Epithelial cell of esophagus (primary cell): ENCODE results near the gene DYNAP.

Experiments
- DNase-seq: peaks from one replicate; pipeline ENCODE4 v3.0.0; 2010; ENCODE audit warnings: low read depth
- H3K4me3 ChIP-seq: 2 replicates; pipeline ENCODE4 v1.5.1; 2011; ENCODE audit warnings: mild to moderate bottlenecking, low read length, control low read depth
- TF ChIP-seq, protein P1 (sequence below): IDR thresholded peaks from 2 replicates; pipeline ENCODE4 v1.5.1; 2011; ENCODE audit warnings: low read depth, mild to moderate bottlenecking, low read length, control low read depth, inconsistent platforms; ENCODE audit not compliant: insufficient read depth; ENCODE audit errors: missing control alignments

DYNAP gene

DNA sequence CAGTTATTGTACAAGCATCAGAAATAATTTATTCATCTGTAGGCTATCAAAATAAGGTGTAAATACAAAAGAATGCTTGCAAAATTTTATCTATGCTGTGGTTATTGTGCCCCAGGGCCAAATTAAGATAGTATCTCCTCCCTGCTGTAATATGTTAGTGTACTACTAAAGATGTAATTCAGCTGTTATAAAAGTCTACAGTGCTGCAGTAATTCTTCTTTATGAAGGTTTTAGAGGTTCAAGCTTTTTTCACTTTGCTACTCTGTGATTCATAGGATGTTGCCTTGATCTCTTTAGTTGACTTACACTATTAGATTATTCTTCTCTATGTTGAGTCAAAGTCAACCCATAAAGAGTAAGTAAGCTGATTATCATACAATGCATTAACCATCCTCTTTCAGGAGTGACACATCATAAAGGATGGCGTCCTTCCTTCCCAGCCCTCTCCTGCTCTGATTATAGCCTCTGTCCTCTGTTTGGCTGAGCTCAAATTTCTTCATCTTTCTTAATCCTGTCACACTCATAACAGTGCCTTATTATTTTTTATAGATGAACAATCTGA is 29.3 kb upstream of the DYNAP start:
- no peak for DNase-seq
- no peak overlapping the region for H3K4me3 ChIP-seq
- TF ChIP-seq, protein P1, sequence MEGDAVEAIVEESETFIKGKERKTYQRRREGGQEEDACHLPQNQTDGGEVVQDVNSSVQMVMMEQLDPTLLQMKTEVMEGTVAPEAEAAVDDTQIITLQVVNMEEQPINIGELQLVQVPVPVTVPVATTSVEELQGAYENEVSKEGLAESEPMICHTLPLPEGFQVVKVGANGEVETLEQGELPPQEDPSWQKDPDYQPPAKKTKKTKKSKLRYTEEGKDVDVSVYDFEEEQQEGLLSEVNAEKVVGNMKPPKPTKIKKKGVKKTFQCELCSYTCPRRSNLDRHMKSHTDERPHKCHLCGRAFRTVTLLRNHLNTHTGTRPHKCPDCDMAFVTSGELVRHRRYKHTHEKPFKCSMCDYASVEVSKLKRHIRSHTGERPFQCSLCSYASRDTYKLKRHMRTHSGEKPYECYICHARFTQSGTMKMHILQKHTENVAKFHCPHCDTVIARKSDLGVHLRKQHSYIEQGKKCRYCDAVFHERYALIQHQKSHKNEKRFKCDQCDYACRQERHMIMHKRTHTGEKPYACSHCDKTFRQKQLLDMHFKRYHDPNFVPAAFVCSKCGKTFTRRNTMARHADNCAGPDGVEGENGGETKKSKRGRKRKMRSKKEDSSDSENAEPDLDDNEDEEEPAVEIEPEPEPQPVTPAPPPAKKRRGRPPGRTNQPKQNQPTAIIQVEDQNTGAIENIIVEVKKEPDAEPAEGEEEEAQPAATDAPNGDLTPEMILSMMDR, result no peak

DNA sequence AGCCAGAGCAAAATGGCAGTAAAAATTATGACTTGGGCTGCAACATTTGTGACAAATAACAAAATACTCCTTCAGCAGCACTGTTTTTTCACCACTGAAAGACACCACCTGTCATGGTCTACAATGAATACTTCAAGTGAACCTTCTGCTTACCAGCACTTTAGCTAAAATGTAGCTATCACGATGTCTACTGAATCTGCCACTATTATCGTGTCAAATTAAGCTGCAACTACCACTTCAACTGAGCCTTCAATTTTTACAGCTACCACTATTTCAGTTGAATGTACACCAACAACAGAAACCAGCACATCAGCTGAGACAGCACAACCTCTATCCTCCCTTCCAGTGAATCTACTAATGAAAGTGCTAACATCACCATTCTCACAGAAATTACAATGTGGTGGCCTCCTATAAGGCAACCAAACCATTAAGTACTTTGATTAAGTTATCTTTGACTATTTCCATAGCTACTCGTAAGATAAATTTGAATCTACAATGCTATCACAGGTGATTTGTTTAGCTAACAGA is 10.8 kb upstream of the DYNAP start:
- no peak for DNase-seq
- TF ChIP-seq, protein P1, result no peak
- no peak overlapping the region for H3K4me3 ChIP-seq

DNA sequence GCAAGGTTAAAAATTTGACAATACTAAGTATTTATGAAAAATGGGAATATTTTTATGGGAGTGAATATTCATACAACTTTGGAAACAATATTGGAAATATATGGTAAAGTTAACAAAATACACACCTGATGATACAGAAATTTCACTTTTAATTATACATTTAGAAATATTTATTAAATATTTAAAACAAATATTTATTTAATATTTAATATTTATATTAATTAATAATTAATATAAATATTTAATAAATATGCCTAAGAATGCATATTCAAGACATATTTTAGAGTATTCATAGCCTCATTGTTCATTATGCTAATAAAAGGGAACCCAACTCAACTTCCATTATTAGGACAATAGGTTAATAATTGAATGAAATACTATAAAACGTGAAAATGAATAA is 7.0 kb upstream of the DYNAP start:
- no peak overlapping the region for H3K4me3 ChIP-seq
- no peak for DNase-seq
- TF ChIP-seq, protein P1, result no peak

DNA sequence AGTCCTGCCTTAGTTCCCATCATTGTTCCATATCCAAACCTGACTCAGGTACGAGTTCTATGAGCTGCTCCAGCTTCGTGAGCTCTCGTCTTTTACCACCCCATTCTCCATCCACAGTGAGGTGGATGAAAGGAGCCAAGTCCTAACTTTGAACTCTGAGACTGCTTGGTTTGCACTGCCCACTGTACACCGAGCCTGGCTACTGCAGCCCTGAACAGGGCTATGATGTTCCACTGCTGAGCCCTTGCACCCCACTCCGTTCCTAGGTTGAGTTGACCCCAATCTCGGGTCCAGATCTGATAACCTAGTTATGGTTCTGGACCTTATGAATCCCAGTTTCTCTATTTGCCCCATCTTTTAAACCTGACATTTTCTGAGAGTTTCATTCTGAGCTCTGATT is 5.3 kb upstream of the DYNAP start:
- DNase-seq, result no peak
- no peak overlapping the region for H3K4me3 ChIP-seq
- TF ChIP-seq, protein P1, result no peak

DNA sequence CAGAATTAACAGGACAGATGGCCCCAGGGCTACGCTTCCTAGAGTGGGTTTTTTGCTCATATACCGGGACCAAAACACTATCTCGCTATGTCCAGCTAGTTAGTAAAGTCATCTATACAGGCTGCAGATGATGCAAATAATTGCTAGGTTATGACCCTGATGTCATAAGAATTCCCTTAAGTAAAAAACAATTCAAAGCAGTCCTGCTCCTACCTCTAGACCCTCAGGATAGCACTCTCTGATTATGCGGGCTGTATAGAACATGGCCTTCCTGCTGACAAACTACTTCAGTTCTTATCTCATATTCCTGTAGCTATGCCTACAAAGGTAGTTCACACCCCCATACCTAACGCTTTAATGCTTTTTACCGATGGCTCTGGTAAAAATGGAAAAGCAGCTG is 13.2 kb downstream of the DYNAP start:
- TF ChIP-seq, protein P1, result no peak
- no peak for DNase-seq

DNA sequence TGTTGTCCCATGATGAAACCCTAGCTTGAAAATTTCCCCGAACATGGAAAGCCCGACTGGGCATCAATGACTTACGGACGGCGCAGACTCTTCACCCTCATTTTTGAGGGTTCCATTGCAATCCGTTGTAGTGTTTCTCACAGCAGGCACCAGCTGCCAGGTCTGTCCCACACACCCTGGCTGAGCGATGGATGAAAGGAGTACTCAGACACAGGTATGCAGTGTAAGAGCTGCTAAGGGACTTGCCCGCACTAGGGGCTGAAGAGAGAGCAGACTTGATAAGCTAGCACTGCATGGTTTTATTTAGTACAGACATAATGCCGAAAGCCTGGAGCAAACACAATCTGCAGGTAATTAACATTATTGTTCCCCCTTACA is 15.8 kb downstream of the DYNAP start:
- no peak for DNase-seq
- TF ChIP-seq, protein P1, result no peak
- no peak overlapping the region for H3K4me3 ChIP-seq

More for the DNA sequence above, 13.2 kb downstream of the DYNAP start:
- H3K4me3 ChIP-seq, result no peak overlapping the region
